Neural cell (in vitro differentiated cells): ENCODE data around the gene BAIAP2L1. TPM values are rescaled to one million over a fixed set of nuclear protein-coding genes. Genes with fewer than 3 reads are reported as not detected.

Source experiments
- H2AFZ ChIP-seq: fragments of 200-600, 300-800 bp; sonication (generic), shearing (Covaris generic); 2 replicates; pipeline ENCODE4 v1.6.0; 2014; ENCODE audit warnings: low read depth, mild to moderate bottlenecking, antibody characterized with exemption, low read length, moderate library complexity
- H3F3A ChIP-seq: fragments of 200-600 bp; shearing (Covaris generic); 2 replicates; pipeline ENCODE4 v1.6.1; 2016; ENCODE audit warnings: mild to moderate bottlenecking, moderate library complexity, mixed read lengths, antibody characterized with exemption, low read length; ENCODE audit not compliant: insufficient read depth, poor library complexity, severe bottlenecking
- H3K27ac ChIP-seq: fragments of 200-600, 300-800 bp; sonication (generic), shearing (Covaris generic); 2 replicates; pipeline ENCODE4 v1.5.1; 2014; ENCODE audit warnings: mild to moderate bottlenecking, low read length, moderate library complexity
- H3K27me3 ChIP-seq: fragments of 300-800, 200-600 bp; sonication (generic), shearing (Covaris generic); 2 replicates; pipeline ENCODE4 v1.6.0; 2014; ENCODE audit warnings: mild to moderate bottlenecking, low read depth, low read length, moderate library complexity; ENCODE audit not compliant: insufficient read depth
- H3K36me3 ChIP-seq: fragments of 300-800, 200-600 bp; sonication (generic), shearing (Covaris generic); 2 replicates; pipeline ENCODE4 v1.5.1; 2014; ENCODE audit warnings: mild to moderate bottlenecking, antibody characterized with exemption, low read length, moderate library complexity; ENCODE audit not compliant: insufficient read depth
- H3K4me2 ChIP-seq: fragments of 300-800, 200-600 bp; sonication (generic), shearing (Covaris generic); 2 replicates; pipeline ENCODE4 v1.6.0; 2014; ENCODE audit warnings: mild to moderate bottlenecking, low read length
- H3K4me3 ChIP-seq: fragments of 300-800, 200-600 bp; sonication (generic), shearing (Covaris generic); 2 replicates; pipeline ENCODE4 v1.5.1; 2014; ENCODE audit warnings: mild to moderate bottlenecking, low read length, moderate library complexity
- H3K79me2 ChIP-seq: fragments of 200-600 bp; shearing (Covaris generic); replicated peaks from 2 replicates; pipeline ENCODE4 v1.6.0; 2014; ENCODE audit warnings: mild to moderate bottlenecking, low read length, moderate library complexity; ENCODE audit not compliant: insufficient read depth
- H3K9ac ChIP-seq: fragments of 300-800, 200-600 bp; sonication (generic), shearing (Covaris generic); 2 replicates; pipeline ENCODE4 v1.6.1; 2016; ENCODE audit warnings: mild to moderate bottlenecking, low read length, mixed read lengths
- H3K9me2 ChIP-seq: fragments of 200-600 bp; shearing (Covaris generic); 2 replicates; pipeline ENCODE4 v1.6.1; 2016; ENCODE audit warnings: mild to moderate bottlenecking, low read length, mixed read lengths; ENCODE audit not compliant: insufficient read depth
- H3K9me3 ChIP-seq: fragments of 200-600, 300-800 bp; sonication (generic), shearing (Covaris generic); 2 replicates; pipeline ENCODE4 v1.6.1; 2016; ENCODE audit warnings: mild to moderate bottlenecking, mixed run types, low read length, moderate library complexity, mixed read lengths
- H4K20me1 ChIP-seq: fragments of 200-600 bp; shearing (Covaris generic); 2 replicates; pipeline ENCODE4 v1.6.1; 2016; ENCODE audit warnings: mild to moderate bottlenecking, mixed run types; ENCODE audit not compliant: insufficient read depth
- CTCF ChIP-seq: fragments of 450-650 bp; IDR thresholded peaks from 2 replicates; pipeline ENCODE4 v1.5.1; 2014; ENCODE audit warnings: antibody characterized with exemption, mild to moderate bottlenecking, moderate library complexity; ENCODE audit not compliant: poor library complexity, severe bottlenecking
- EP300 ChIP-seq: fragments of 450-650 bp; conservative IDR thresholded peaks from 2 replicates; pipeline ENCODE4 v1.6.1; 2014; ENCODE audit warnings: antibody characterized with exemption, mild to moderate bottlenecking, moderate library complexity; ENCODE audit not compliant: poor library complexity, severe bottlenecking
- EZH2 ChIP-seq: fragments of 200-600, 300-800 bp; shearing (Covaris generic), sonication (generic); IDR thresholded peaks from 2 replicates; pipeline ENCODE4 v1.6.1; 2014; ENCODE audit warnings: antibody characterized with exemption, low read length, borderline replicate concordance, mild to moderate bottlenecking; ENCODE audit not compliant: insufficient read depth, poor library complexity, severe bottlenecking
- MXI1 ChIP-seq: fragments of 450-650 bp; conservative IDR thresholded peaks from 2 replicates; pipeline ENCODE4 v1.6.1; 2014; ENCODE audit warnings: antibody characterized with exemption, mild to moderate bottlenecking; ENCODE audit not compliant: poor library complexity, severe bottlenecking
- POLR2AphosphoS5 ChIP-seq: IDR thresholded peaks from 2 replicates; pipeline ENCODE4 v1.6.1; 2012
- RAD21 ChIP-seq: fragments of 450-650 bp; conservative IDR thresholded peaks from 2 replicates; pipeline ENCODE4 v1.6.1; 2014; ENCODE audit warnings: antibody characterized with exemption, mild to moderate bottlenecking, moderate library complexity
- SMC3 ChIP-seq: fragments of 450-650 bp; conservative IDR thresholded peaks from 2 replicates; pipeline ENCODE4 v1.6.1; 2014; ENCODE audit warnings: antibody characterized with exemption, mild to moderate bottlenecking, moderate library complexity; ENCODE audit not compliant: poor library complexity
- TAF1 ChIP-seq: IDR thresholded peaks from 2 replicates; pipeline ENCODE4 v1.6.1; 2012; ENCODE audit warnings: low read depth
- polyA plus RNA-seq: library from polyadenylated mRNA; depleted of rRNA; stranded (reverse); fragments of >200 nt; gene quantifications from 2 replicates; pipeline ENCODE4 v1.2.3, GENCODE V29; 2014
- TF ChIP-seq, protein P1 (sequence below): IDR thresholded peaks from 2 replicates; pipeline ENCODE4 v1.6.1; 2012; ENCODE audit warnings: borderline replicate concordance

BAIAP2L1 gene
- polyA plus RNA-seq, 1 donor from 2014 or later: not detected

DNA sequence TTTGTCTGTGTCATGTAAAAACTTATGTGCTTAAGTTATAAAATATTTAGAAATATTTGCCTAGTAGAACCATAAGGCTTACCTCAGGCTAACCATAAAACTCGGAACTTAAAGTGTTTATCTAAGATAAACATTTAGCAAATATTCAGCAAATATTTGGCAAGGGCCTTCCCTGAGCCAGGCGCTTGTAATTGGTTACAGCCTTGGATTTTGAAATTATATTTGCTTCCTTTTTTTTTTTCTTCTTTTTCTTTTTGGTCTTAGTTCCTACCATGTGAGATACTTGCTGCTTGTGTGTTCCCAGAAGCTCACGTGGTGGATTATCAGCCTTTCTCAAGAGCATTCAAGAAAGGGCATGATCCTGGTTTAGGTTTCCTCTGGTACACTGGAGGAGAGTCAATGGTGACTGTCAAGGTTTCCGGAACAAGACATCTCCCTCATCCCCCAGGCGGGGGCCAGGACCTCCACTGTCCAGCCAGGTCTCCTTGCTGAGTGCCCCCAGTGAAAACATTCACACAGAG is 124.6 kb downstream of the BAIAP2L1 start:
- Histone ChIP-seq H3K4me3 (no peak overlapping the region), H3K9ac (no peak overlapping the region), H3K4me2 (no peak overlapping the region), H2AFZ (no peak overlapping the region), H3K27me3 (no peaks in the 10 kb centered on the region), H4K20me1 (no peaks in the 10 kb centered on the region), H3F3A (no peaks in the 10 kb centered on the region), H3K79me2 (no peaks in the 10 kb centered on the region), H3K9me2 (no peaks in the 10 kb centered on the region), H3K27ac (no peak overlapping the region), H3K36me3 (no peaks in the 10 kb centered on the region), H3K9me3 (no peaks in the 10 kb centered on the region)
- TF ChIP-seq EP300: no peak
- TF ChIP-seq TAF1: no peak
- TF ChIP-seq, protein P1, sequence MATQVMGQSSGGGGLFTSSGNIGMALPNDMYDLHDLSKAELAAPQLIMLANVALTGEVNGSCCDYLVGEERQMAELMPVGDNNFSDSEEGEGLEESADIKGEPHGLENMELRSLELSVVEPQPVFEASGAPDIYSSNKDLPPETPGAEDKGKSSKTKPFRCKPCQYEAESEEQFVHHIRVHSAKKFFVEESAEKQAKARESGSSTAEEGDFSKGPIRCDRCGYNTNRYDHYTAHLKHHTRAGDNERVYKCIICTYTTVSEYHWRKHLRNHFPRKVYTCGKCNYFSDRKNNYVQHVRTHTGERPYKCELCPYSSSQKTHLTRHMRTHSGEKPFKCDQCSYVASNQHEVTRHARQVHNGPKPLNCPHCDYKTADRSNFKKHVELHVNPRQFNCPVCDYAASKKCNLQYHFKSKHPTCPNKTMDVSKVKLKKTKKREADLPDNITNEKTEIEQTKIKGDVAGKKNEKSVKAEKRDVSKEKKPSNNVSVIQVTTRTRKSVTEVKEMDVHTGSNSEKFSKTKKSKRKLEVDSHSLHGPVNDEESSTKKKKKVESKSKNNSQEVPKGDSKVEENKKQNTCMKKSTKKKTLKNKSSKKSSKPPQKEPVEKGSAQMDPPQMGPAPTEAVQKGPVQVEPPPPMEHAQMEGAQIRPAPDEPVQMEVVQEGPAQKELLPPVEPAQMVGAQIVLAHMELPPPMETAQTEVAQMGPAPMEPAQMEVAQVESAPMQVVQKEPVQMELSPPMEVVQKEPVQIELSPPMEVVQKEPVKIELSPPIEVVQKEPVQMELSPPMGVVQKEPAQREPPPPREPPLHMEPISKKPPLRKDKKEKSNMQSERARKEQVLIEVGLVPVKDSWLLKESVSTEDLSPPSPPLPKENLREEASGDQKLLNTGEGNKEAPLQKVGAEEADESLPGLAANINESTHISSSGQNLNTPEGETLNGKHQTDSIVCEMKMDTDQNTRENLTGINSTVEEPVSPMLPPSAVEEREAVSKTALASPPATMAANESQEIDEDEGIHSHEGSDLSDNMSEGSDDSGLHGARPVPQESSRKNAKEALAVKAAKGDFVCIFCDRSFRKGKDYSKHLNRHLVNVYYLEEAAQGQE: no peak
- TF ChIP-seq POLR2AphosphoS5: no peak
- TF ChIP-seq RAD21: no peak
- TF ChIP-seq SMC3: no peak
- TF ChIP-seq CTCF: no peak
- no peak for TF ChIP-seq MXI1
- TF ChIP-seq EZH2: no peak

GRCh38 chr7:98267303-98267702 is 133.6 kb downstream of the BAIAP2L1 start:
- TF ChIP-seq EP300: no peak
- TF ChIP-seq RAD21: no peak
- TF ChIP-seq, protein P1: no peak
- TF ChIP-seq EZH2: no peak
- no peak for TF ChIP-seq TAF1
- TF ChIP-seq SMC3: no peak
- no peak for TF ChIP-seq MXI1
- no peak for TF ChIP-seq POLR2AphosphoS5
- TF ChIP-seq CTCF: no peak
- H3K27ac ChIP-seq: no peak overlapping the region
- no peaks in the 10 kb centered on the region for H3K36me3 ChIP-seq
- H3K9me2 ChIP-seq: no peaks in the 10 kb centered on the region
- no peak overlapping the region for H3K4me2 ChIP-seq
- H3K9me3 ChIP-seq: no peaks in the 10 kb centered on the region
- H3K9ac ChIP-seq: no peak overlapping the region
- H3K27me3 ChIP-seq: no peaks in the 10 kb centered on the region
- H3K4me3 ChIP-seq: no peak overlapping the region
- no peaks in the 10 kb centered on the region for H4K20me1 ChIP-seq
- no peaks in the 10 kb centered on the region for H3K79me2 ChIP-seq
- no peak overlapping the region for H2AFZ ChIP-seq
- no peaks in the 10 kb centered on the region for H3F3A ChIP-seq
